GM12878 (cell line): Measurements from ENCODE around the gene HSD3B1. TPM values are rescaled to one million over a fixed set of nuclear protein-coding genes. Genes with fewer than 3 reads are reported as not detected.

Experiments
- ATAC-seq: fragments of 200-7000 bp; cut with Tn5 transposase; 3 replicates; pipeline ENCODE4 v1.9.1; 2020; ENCODE audit warnings: mild to moderate bottlenecking, moderate library complexity
- BruUV-seq: library from RNA; stranded (reverse); fragments of 400-500 nt; replicated peaks from 2 replicates; lab custom pipeline; 2021; lab: Mats Ljungman, UMichigan
- CTCF ChIA-PET: fragments of 300-600 bp; sonication (Branson Sonifier 250); formaldehyde crosslinking; extraction: SDS; loops from one replicate; lab custom pipeline; 2021; ENCODE audit warnings: inconsistent platforms; lab: Yijun Ruan, JAX
- POLR2A ChIA-PET: fragments of 350-600 bp; formaldehyde crosslinking; extraction: SDS; loops from one replicate; lab custom pipeline; 2021; ENCODE audit warnings: inconsistent platforms; lab: Charles Lee
- RAD21 ChIA-PET: fragments of 300-600 bp; sonication (Branson Sonifier 250); formaldehyde crosslinking; loops from one replicate; lab custom pipeline; 2023; ENCODE audit warnings: antibody characterized with exemption; ENCODE audit not compliant: unreplicated experiment; lab: Charles Lee
- SMC1A ChIA-PET: fragments of 300-600 bp; sonication (Branson Sonifier 250); formaldehyde crosslinking; loops from one replicate; lab custom pipeline; 2023; ENCODE audit not compliant: unreplicated experiment, uncharacterized antibody; lab: Charles Lee
- DNase-seq: peaks from one replicate; pipeline ENCODE4 v3.0.0-alpha.2; 2011; ENCODE audit warnings: low read depth, low spot score
- FAIRE-seq: peaks from 3 replicates; lab custom pipeline; 2011; peaks lifted over from hg19 to GRCh38; lab: Jason Lieb, UNC
- H2AFZ ChIP-seq: 2 replicates; pipeline ENCODE4 v1.6.0; 2011; ENCODE audit warnings: low read depth, low read length, control low read depth; ENCODE audit not compliant: control insufficient read depth
- H3K27ac ChIP-seq: 2 replicates; pipeline ENCODE4 v1.5.1; 2011; ENCODE audit warnings: control low read depth; ENCODE audit not compliant: control insufficient read depth, insufficient read depth
- H3K27me3 ChIP-seq, 2 experiments: replicated peaks in 1 of 2; 2 replicates each; pipeline versions ENCODE4 v1.6.0 to v1.6.1; 2011; ENCODE audit warnings: low read length in 1 of 2; ENCODE audit not compliant: control insufficient read depth in 2 of 2, insufficient read depth in 2 of 2
- H3K36me3 ChIP-seq, 2 experiments: 2 replicates each; pipeline ENCODE4 v1.5.1; 2011; ENCODE audit warnings: low read length in 1 of 2; ENCODE audit not compliant: control insufficient read depth in 2 of 2, insufficient read depth in 2 of 2
- H3K4me1 ChIP-seq: 2 replicates; pipeline ENCODE4 v1.6.1; 2011; ENCODE audit warnings: mild to moderate bottlenecking, low read length, moderate library complexity, mixed read lengths; ENCODE audit not compliant: control insufficient read depth, insufficient read depth
- H3K4me2 ChIP-seq: 2 replicates; pipeline ENCODE4 v1.6.0; 2011; ENCODE audit warnings: control low read depth; ENCODE audit not compliant: control insufficient read depth, insufficient read depth
- H3K4me3 ChIP-seq: fragments of 200-600 bp; sonication (generic); 2 replicates; pipeline ENCODE4 v1.5.1; 2016
- H3K79me2 ChIP-seq: 2 replicates; pipeline ENCODE4 v1.6.0; 2011; ENCODE audit warnings: low read length; ENCODE audit not compliant: control insufficient read depth, insufficient read depth
- H3K9ac ChIP-seq: 2 replicates; pipeline ENCODE4 v1.8.0; 2011; ENCODE audit warnings: low read length, control low read depth, mixed read lengths; ENCODE audit not compliant: control insufficient read depth, insufficient read depth
- H3K9me3 ChIP-seq: replicated peaks from 3 replicates; pipeline ENCODE4 v1.5.1; 2011; ENCODE audit warnings: mild to moderate bottlenecking, low read length; ENCODE audit not compliant: control insufficient read depth, insufficient read depth
- H4K20me1 ChIP-seq: 2 replicates; pipeline ENCODE4 v1.6.0; 2011; ENCODE audit not compliant: control insufficient read depth, insufficient read depth
- CBX5 ChIP-seq: sonication (generic); IDR thresholded peaks from 2 replicates; pipeline ENCODE4 v1.6.1; 2016; ENCODE audit warnings: low read depth, moderate library complexity, mild to moderate bottlenecking, inconsistent platforms
- E4F1 ChIP-seq: fragments of 450-650 bp; IDR thresholded peaks from 2 replicates; pipeline ENCODE4 v1.6.1; 2018; ENCODE audit warnings: borderline replicate concordance, mild to moderate bottlenecking; ENCODE audit not compliant: partially characterized antibody
- HCFC1 ChIP-seq: fragments of 150-350 bp; IDR thresholded peaks from 2 replicates; pipeline ENCODE4 v1.6.1; 2014; ENCODE audit warnings: low read length
- NR2C2 ChIP-seq: IDR thresholded peaks from 2 replicates; pipeline ENCODE4 v1.6.1; 2011; ENCODE audit warnings: borderline replicate concordance, low read depth; ENCODE audit not compliant: control insufficient read depth, insufficient read length
- NR2F1 ChIP-seq: fragments of 450-650 bp; conservative IDR thresholded peaks from 2 replicates; pipeline ENCODE4 v1.6.1; 2017; ENCODE audit warnings: mild to moderate bottlenecking
- SUPT20H ChIP-seq: IDR thresholded peaks from 2 replicates; pipeline ENCODE4 v1.6.1; 2011; ENCODE audit warnings: low read depth, mild to moderate bottlenecking, low read length, moderate library complexity, borderline replicate concordance; ENCODE audit not compliant: control insufficient read depth
- ZNF274 ChIP-seq: IDR thresholded peaks from one replicate; pipeline ENCODE4 v1.8.0; 2011; ENCODE audit not compliant: insufficient read length, insufficient read depth
- in situ Hi-C: fragments of 300-500 bp; cut with MboI; formaldehyde crosslinking; loops from 9 replicates; pipeline ENCODE4 v1.14.3; 2018; ENCODE audit warnings: mixed read lengths
- intact Hi-C: fragments of 100-400 bp; cut with micrococcal nuclease; formaldehyde crosslinking; loops from one replicate; pipeline ENCODE4 v1.14.2; 2022; ENCODE audit not compliant: unreplicated experiment
- polyA plus RNA-seq, 11 experiments: library from polyadenylated mRNA; depleted of rRNA in 4 of 11; unstranded in 6 of 11; stranded (reverse) in 5 of 11; fragments of >200 nt; fragmentation: Nextera tagmentation in 4 of 11; fragmentation: Illumina TruSeq in 1 of 11; extraction: Ambion mirVana in 4 of 11; extraction: Trizol in 1 of 11; gene quantifications; 1 replicate in 1 of 11; 2 replicates in 10 of 11; pipeline versions ENCODE4 v1.2.1 to v1.2.3, GENCODE V29; 2011 to 2016; ENCODE audit warnings: inconsistent platforms in 2 of 11, missing spikeins in 2 of 11, low read depth in 1 of 11
- total RNA-seq, 4 experiments: library from RNA; depleted of rRNA in 3 of 4; stranded (reverse); fragments of >200 nt in 3 of 4; fragmentation: Illumina TruSeq in 1 of 4; extraction: Trizol in 1 of 4; gene quantifications; 2 replicates each; pipeline versions ENCODE4 v1.2.1 to v1.2.3, GENCODE V29; 2013 to 2021

HSD3B1 gene
- total and polyA plus RNA-seq, 10 of the 15 experiments (the other 5 are each of a cell fraction or from before 2014, with no cell fraction given) = not detected

DNA sequence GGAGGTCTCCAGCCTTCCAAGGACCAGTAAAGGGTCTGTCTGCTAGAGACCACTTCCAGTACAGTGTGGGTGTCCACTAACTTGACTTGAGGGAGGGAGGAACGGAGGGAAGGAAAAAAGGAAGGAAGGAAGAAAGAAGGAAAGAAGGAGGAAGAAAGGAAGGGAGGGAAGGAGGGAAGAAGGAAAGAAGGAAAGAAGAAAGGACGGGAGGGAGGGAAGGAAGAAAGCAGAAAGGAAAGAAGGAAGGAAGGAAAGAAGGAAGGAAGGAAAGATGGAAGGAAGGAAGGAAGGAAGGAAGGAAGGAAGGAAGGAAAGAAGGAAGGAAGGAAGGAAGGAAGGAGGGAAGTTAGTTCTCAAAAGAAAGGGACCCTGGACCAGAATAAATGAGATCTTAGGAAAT is 26.8 kb upstream of the HSD3B1 start (continued):
- TF ChIP-seq E4F1 (no peak), HCFC1 (no peak)
- TF ChIP-seq, all 136 proteins: peak for 0

DNA sequence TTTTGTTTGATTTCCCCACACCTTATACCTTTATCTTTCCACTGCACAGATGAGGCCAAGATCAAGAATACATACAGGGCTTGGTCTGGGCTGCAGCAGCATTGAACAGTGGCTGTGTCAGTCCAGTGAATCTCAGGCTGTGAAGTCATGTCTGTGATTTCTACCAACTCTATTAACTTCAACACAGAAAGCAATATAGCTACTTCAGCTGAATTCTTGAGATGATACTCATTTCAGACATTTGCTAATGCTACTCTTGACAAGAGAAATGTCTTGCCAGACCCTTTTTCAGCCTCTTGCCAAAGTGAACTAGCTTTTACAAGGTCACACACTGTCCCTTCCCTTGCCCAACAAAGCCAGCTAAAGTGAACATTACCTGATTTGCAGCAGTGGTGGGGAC is 25.1 kb upstream of the HSD3B1 start:
- ATAC-seq (no peak), DNase-seq (no peak), FAIRE-seq (no peak)
- in situ Hi-C loops (no loop called here), intact Hi-C loops (no loop called here)
- H3K27me3 ChIP-seq = no peaks in the 10 kb centered on the region
- no peaks in the 10 kb centered on the region for H4K20me1 ChIP-seq
- H3K9me3 ChIP-seq = no peaks in the 10 kb centered on the region
- RAD21 ChIA-PET = no interaction called here
- CTCF ChIA-PET = interaction anchor here (0.9 kb wide), 1 partner anchor 10 kb away, joined by 4 read pairs; no protein-coding TSS in a partner anchor
- H3K9ac ChIP-seq = no peak overlapping the region
- H3K4me2 ChIP-seq = no peak overlapping the region
- POLR2A ChIA-PET = no interaction called here
- H2AFZ ChIP-seq = no peak overlapping the region
- no peak overlapping the region for H3K4me3 ChIP-seq
- BruUV-seq = no TSS peak
- no peaks in the 10 kb centered on the region for H3K36me3 ChIP-seq
- no peaks in the 10 kb centered on the region for H3K4me1 ChIP-seq
- TF ChIP-seq SUPT20H (no peak), NR2F1 (no peak), NR2C2 (no peak), CBX5 (no peak), ZNF274 (no peak)
- H3K79me2 ChIP-seq = no peaks in the 10 kb centered on the region
- no peak overlapping the region for H3K27ac ChIP-seq
- SMC1A ChIA-PET = interaction anchor here (1.1 kb wide), 1 partner anchor 187 kb away, joined by 3 read pairs; no protein-coding TSS in a partner anchor
